OCI-LY1 (cell line): ENCODE data around the gene PPIE.

Experiments used
- H2AFZ ChIP-seq: fragments of 200-600 bp; sonication (generic), shearing (Covaris generic); 2 replicates; pipeline ENCODE4 v1.6.0; 2014; ENCODE audit warnings: antibody characterized with exemption, mild to moderate bottlenecking, low read length
- H3F3A ChIP-seq: fragments of 200-600 bp; sonication (generic), shearing (Covaris generic); 2 replicates; pipeline ENCODE4 v1.6.0; 2014; ENCODE audit warnings: mild to moderate bottlenecking, antibody characterized with exemption, low read length, moderate library complexity; ENCODE audit not compliant: insufficient read depth
- H3K27ac ChIP-seq: fragments of 200-600 bp; sonication (generic); 2 replicates; pipeline ENCODE4 v1.5.1; 2014; ENCODE audit warnings: low read length, mixed run types, mild to moderate bottlenecking, low read depth; ENCODE audit not compliant: poor library complexity, severe bottlenecking
- H3K27me3 ChIP-seq: fragments of 200-600 bp; sonication (generic); 2 replicates; pipeline ENCODE4 v1.6.0; 2014; ENCODE audit warnings: antibody characterized with exemption, mild to moderate bottlenecking, low read length, moderate library complexity; ENCODE audit not compliant: insufficient read depth
- H3K36me3 ChIP-seq: fragments of 200-600 bp; sonication (generic); 2 replicates; pipeline ENCODE4 v1.6.1; 2014; ENCODE audit warnings: mild to moderate bottlenecking, antibody characterized with exemption, low read length, moderate library complexity, mixed read lengths; ENCODE audit not compliant: insufficient read depth
- H3K4me1 ChIP-seq: fragments of 200-600 bp; sonication (generic); 2 replicates; pipeline ENCODE4 v1.5.1; 2014; ENCODE audit warnings: mild to moderate bottlenecking, low read length, moderate library complexity; ENCODE audit not compliant: insufficient read depth, severe bottlenecking
- H3K4me2 ChIP-seq: fragments of 200-600 bp; sonication (generic), shearing (Covaris generic); 2 replicates; pipeline ENCODE4 v1.6.1; 2014; ENCODE audit warnings: low read length
- H3K4me3 ChIP-seq: fragments of 200-600 bp; sonication (generic); 2 replicates; pipeline ENCODE4 v1.5.1; 2014; ENCODE audit warnings: low read length, low read depth, mild to moderate bottlenecking, mixed read lengths; ENCODE audit not compliant: poor library complexity, severe bottlenecking
- H3K79me2 ChIP-seq: fragments of 200-600 bp; shearing (Covaris generic); 2 replicates; pipeline ENCODE4 v1.6.1; 2016; ENCODE audit warnings: mixed run types, low read length, mixed read lengths; ENCODE audit not compliant: insufficient read depth
- H3K9ac ChIP-seq: fragments of 200-600 bp; sonication (generic), shearing (Covaris generic); 2 replicates; pipeline ENCODE4 v1.6.1; 2014; ENCODE audit warnings: mild to moderate bottlenecking, low read length, mixed read lengths
- H3K9me2 ChIP-seq: fragments of 200-600 bp; sonication (generic), shearing (Covaris generic); 2 replicates; pipeline ENCODE4 v1.6.1; 2014; ENCODE audit warnings: low read depth, mild to moderate bottlenecking, low read length, mixed read lengths
- H3K9me3 ChIP-seq: fragments of 200-600 bp; shearing (Covaris generic); 2 replicates; pipeline ENCODE4 v1.6.1; 2014; ENCODE audit warnings: low read length, mixed read lengths
- H4K20me1 ChIP-seq: fragments of 200-600 bp; sonication (generic), shearing (Covaris generic); 2 replicates; pipeline ENCODE4 v1.6.0; 2016; ENCODE audit warnings: mild to moderate bottlenecking, low read length; ENCODE audit not compliant: insufficient read depth
- CTCF ChIP-seq: fragments of 200-600 bp; sonication (generic), shearing (Covaris generic); IDR thresholded peaks from 2 replicates; pipeline ENCODE4 v1.5.1; 2017; ENCODE audit warnings: mild to moderate bottlenecking, antibody characterized with exemption, low read length, moderate library complexity, mixed read lengths
- EZH2 ChIP-seq: fragments of 200-600 bp; sonication (generic), shearing (Covaris generic); IDR thresholded peaks from 2 replicates; pipeline ENCODE4 v1.8.0; 2017; ENCODE audit warnings: borderline replicate concordance, mixed run types, mild to moderate bottlenecking, antibody characterized with exemption, low read length, moderate library complexity, mixed read lengths

The PPIE gene

GRCh38 chr1:39707506-39707905 lies 31.2 kb upstream of the PPIE start:
- TF ChIP-seq EZH2 (no peak), CTCF (no peak)
- Histone ChIP-seq H3K4me1 (no peaks in the 10 kb centered on the region), H3K4me2 (no peak overlapping the region), H3K36me3 (no peaks in the 10 kb centered on the region), H3K9ac (no peak overlapping the region), H4K20me1 (no peaks in the 10 kb centered on the region), H3K27me3 (no peaks in the 10 kb centered on the region), H3K9me2 (no peaks in the 10 kb centered on the region), H2AFZ (no peak overlapping the region), H3K9me3 (no peaks in the 10 kb centered on the region), H3K79me2 (no peaks in the 10 kb centered on the region), H3K4me3 (no peak overlapping the region), H3K27ac (no peak overlapping the region), H3F3A (no peaks in the 10 kb centered on the region)

GRCh38 chr1:39711104-39711965 lies 27.3 kb upstream of the PPIE start:
- no peak overlapping the region for H3K9ac ChIP-seq
- TF ChIP-seq CTCF (0 out of 2 replicates have a peak, but pooled peaks have one; percentile 17), EZH2 (no peak)
- H3F3A ChIP-seq = no peaks in the 10 kb centered on the region
- H3K27me3 ChIP-seq = no peaks in the 10 kb centered on the region
- no peak overlapping the region for H3K4me3 ChIP-seq
- H2AFZ ChIP-seq = no peak overlapping the region
- no peaks in the 10 kb centered on the region for H3K9me3 ChIP-seq
- H3K27ac ChIP-seq = no peak overlapping the region
- H3K79me2 ChIP-seq = no peaks in the 10 kb centered on the region
- no peaks in the 10 kb centered on the region for H3K36me3 ChIP-seq
- no peaks in the 10 kb centered on the region for H3K9me2 ChIP-seq
- no peaks in the 10 kb centered on the region for H3K4me1 ChIP-seq
- H4K20me1 ChIP-seq = no peaks in the 10 kb centered on the region
- H3K4me2 ChIP-seq = no peak overlapping the region

GRCh38 chr1:39711966-39712340 lies 26.7 kb upstream of the PPIE start:
- Histone ChIP-seq H3K4me1 (no peaks in the 10 kb centered on the region), H3K27me3 (no peaks in the 10 kb centered on the region)
- no peak for TF ChIP-seq EZH2

GRCh38 chr1:39713557-39713956 lies 25.1 kb upstream of the PPIE start:
- H3K36me3 ChIP-seq = no peaks in the 10 kb centered on the region
- H3K4me3 ChIP-seq = no peak overlapping the region
- no peak overlapping the region for H3K4me2 ChIP-seq

More at GRCh38 chr1:39711966-39712340, 26.7 kb upstream of the PPIE start:
- no peaks in the 10 kb centered on the region for H3F3A ChIP-seq
- no peaks in the 10 kb centered on the region for H3K9me3 ChIP-seq
- no peak overlapping the region for H3K27ac ChIP-seq
- H3K79me2 ChIP-seq = no peaks in the 10 kb centered on the region
- H3K4me2 ChIP-seq = no peak overlapping the region
- no peaks in the 10 kb centered on the region for H3K9me2 ChIP-seq
- H3K36me3 ChIP-seq = no peaks in the 10 kb centered on the region
- H3K9ac ChIP-seq = no peak overlapping the region
- no peak overlapping the region for H2AFZ ChIP-seq
- H3K4me3 ChIP-seq = no peak overlapping the region
- no peaks in the 10 kb centered on the region for H4K20me1 ChIP-seq

More at GRCh38 chr1:39713557-39713956, 25.1 kb upstream of the PPIE start:
- Histone ChIP-seq H3K79me2 (no peaks in the 10 kb centered on the region), H3K9me3 (no peaks in the 10 kb centered on the region), H3F3A (no peaks in the 10 kb centered on the region), H3K27me3 (no peaks in the 10 kb centered on the region), H2AFZ (no peak overlapping the region), H4K20me1 (no peaks in the 10 kb centered on the region), H3K27ac (no peak overlapping the region), H3K9ac (no peak overlapping the region), H3K9me2 (no peaks in the 10 kb centered on the region), H3K4me1 (no peaks in the 10 kb centered on the region)
- TF ChIP-seq EZH2 (no peak), CTCF (no peak)
